OCI-LY1 (cell line): ENCODE data around the gene TM2D1.
A peak's percentile ranks its signal among the peaks of the same experiment; 100 is the strongest.

Experiments
- H2AFZ ChIP-seq: fragments of 200-600 bp; sonication (generic), shearing (Covaris generic); 2 replicates; pipeline ENCODE4 v1.6.0; 2014; ENCODE audit warnings: antibody characterized with exemption, mild to moderate bottlenecking, low read length
- H3F3A ChIP-seq: fragments of 200-600 bp; sonication (generic), shearing (Covaris generic); 2 replicates; pipeline ENCODE4 v1.6.0; 2014; ENCODE audit warnings: mild to moderate bottlenecking, antibody characterized with exemption, low read length, moderate library complexity; ENCODE audit not compliant: insufficient read depth
- H3K27ac ChIP-seq: fragments of 200-600 bp; sonication (generic); 2 replicates; pipeline ENCODE4 v1.5.1; 2014; ENCODE audit warnings: low read length, mixed run types, mild to moderate bottlenecking, low read depth; ENCODE audit not compliant: poor library complexity, severe bottlenecking
- H3K27me3 ChIP-seq: fragments of 200-600 bp; sonication (generic); 2 replicates; pipeline ENCODE4 v1.6.0; 2014; ENCODE audit warnings: antibody characterized with exemption, mild to moderate bottlenecking, low read length, moderate library complexity; ENCODE audit not compliant: insufficient read depth
- H3K36me3 ChIP-seq: fragments of 200-600 bp; sonication (generic); 2 replicates; pipeline ENCODE4 v1.6.1; 2014; ENCODE audit warnings: mild to moderate bottlenecking, antibody characterized with exemption, low read length, moderate library complexity, mixed read lengths; ENCODE audit not compliant: insufficient read depth
- H3K4me1 ChIP-seq: fragments of 200-600 bp; sonication (generic); 2 replicates; pipeline ENCODE4 v1.5.1; 2014; ENCODE audit warnings: mild to moderate bottlenecking, low read length, moderate library complexity; ENCODE audit not compliant: insufficient read depth, severe bottlenecking
- H3K4me2 ChIP-seq: fragments of 200-600 bp; sonication (generic), shearing (Covaris generic); 2 replicates; pipeline ENCODE4 v1.6.1; 2014; ENCODE audit warnings: low read length
- H3K4me3 ChIP-seq: fragments of 200-600 bp; sonication (generic); 2 replicates; pipeline ENCODE4 v1.5.1; 2014; ENCODE audit warnings: low read length, low read depth, mild to moderate bottlenecking, mixed read lengths; ENCODE audit not compliant: poor library complexity, severe bottlenecking
- H3K79me2 ChIP-seq: fragments of 200-600 bp; shearing (Covaris generic); 2 replicates; pipeline ENCODE4 v1.6.1; 2016; ENCODE audit warnings: mixed run types, low read length, mixed read lengths; ENCODE audit not compliant: insufficient read depth
- H3K9ac ChIP-seq: fragments of 200-600 bp; sonication (generic), shearing (Covaris generic); 2 replicates; pipeline ENCODE4 v1.6.1; 2014; ENCODE audit warnings: mild to moderate bottlenecking, low read length, mixed read lengths
- H3K9me2 ChIP-seq: fragments of 200-600 bp; sonication (generic), shearing (Covaris generic); 2 replicates; pipeline ENCODE4 v1.6.1; 2014; ENCODE audit warnings: low read depth, mild to moderate bottlenecking, low read length, mixed read lengths
- H3K9me3 ChIP-seq: fragments of 200-600 bp; shearing (Covaris generic); 2 replicates; pipeline ENCODE4 v1.6.1; 2014; ENCODE audit warnings: low read length, mixed read lengths
- H4K20me1 ChIP-seq: fragments of 200-600 bp; sonication (generic), shearing (Covaris generic); 2 replicates; pipeline ENCODE4 v1.6.0; 2016; ENCODE audit warnings: mild to moderate bottlenecking, low read length; ENCODE audit not compliant: insufficient read depth
- CTCF ChIP-seq: fragments of 200-600 bp; sonication (generic), shearing (Covaris generic); IDR thresholded peaks from 2 replicates; pipeline ENCODE4 v1.5.1; 2017; ENCODE audit warnings: mild to moderate bottlenecking, antibody characterized with exemption, low read length, moderate library complexity, mixed read lengths
- EZH2 ChIP-seq: fragments of 200-600 bp; sonication (generic), shearing (Covaris generic); IDR thresholded peaks from 2 replicates; pipeline ENCODE4 v1.8.0; 2017; ENCODE audit warnings: borderline replicate concordance, mixed run types, mild to moderate bottlenecking, antibody characterized with exemption, low read length, moderate library complexity, mixed read lengths

The TM2D1 gene

GRCh38 chr1:61743716-61744580 lies 19.0 kb upstream of the TM2D1 start:
- TF ChIP-seq EZH2 (no peak), CTCF (no peak)
- peak overlapping the region; percentile 58 for H3K27ac ChIP-seq

GRCh38 chr1:61743431-61743705 lies 18.4 kb upstream of the TM2D1 start:
- H4K20me1 ChIP-seq, result no peaks in the 10 kb centered on the region
- H3K27ac ChIP-seq, result peak overlapping the region; percentile 58
- H3K4me3 ChIP-seq, result peak overlapping the region; percentile 76
- H3K9me2 ChIP-seq, result no peaks in the 10 kb centered on the region
- peak overlapping the region; percentile 77; the same call in 1 of the 2 replicates for H3K9ac ChIP-seq
- H3K36me3 ChIP-seq, result no peaks in the 10 kb centered on the region
- no peaks in the 10 kb centered on the region for H3K9me3 ChIP-seq
- peak overlapping the region; percentile 97 for H3K4me2 ChIP-seq
- no peaks in the 10 kb centered on the region for H3K79me2 ChIP-seq
- no peaks in the 10 kb centered on the region for H3K27me3 ChIP-seq
- peaks cover 33% of the 10 kb centered on the region for H3K4me1 ChIP-seq
- no peaks in the 10 kb centered on the region for H3F3A ChIP-seq
- no peak overlapping the region for H2AFZ ChIP-seq
- TF ChIP-seq CTCF, result no peak
- TF ChIP-seq EZH2, result no peak

More at GRCh38 chr1:61743716-61744580, 19.0 kb upstream of the TM2D1 start:
- Histone ChIP-seq H2AFZ (no peak overlapping the region), H3K36me3 (no peaks in the 10 kb centered on the region), H3K79me2 (no peaks in the 10 kb centered on the region), H3K9me3 (no peaks in the 10 kb centered on the region), H3K4me3 (peak overlapping the region; percentile 76), H3F3A (no peaks in the 10 kb centered on the region), H3K27me3 (no peaks in the 10 kb centered on the region), H3K9ac (no peak overlapping the region), H3K4me1 (peaks cover 33% of the 10 kb centered on the region), H3K9me2 (no peaks in the 10 kb centered on the region), H3K4me2 (peak overlapping the region; percentile 97; the same call in 1 of the 2 replicates), H4K20me1 (no peaks in the 10 kb centered on the region)

GRCh38 chr1:61742620-61743430 lies 17.9 kb upstream of the TM2D1 start:
- no peaks in the 10 kb centered on the region for H4K20me1 ChIP-seq
- H3K4me2 ChIP-seq, result peak overlapping the region; percentile 97
- H3K4me3 ChIP-seq, result peak overlapping the region; percentile 76
- TF ChIP-seq CTCF (no peak), EZH2 (no peak)
- H3K27ac ChIP-seq, result peak overlapping the region; percentile 65
- H3K9me3 ChIP-seq, result no peaks in the 10 kb centered on the region
- no peaks in the 10 kb centered on the region for H3K79me2 ChIP-seq
- H3K9me2 ChIP-seq, result no peaks in the 10 kb centered on the region
- peak overlapping the region; percentile 77 for H3K9ac ChIP-seq
- H3K27me3 ChIP-seq, result no peaks in the 10 kb centered on the region
- no peak overlapping the region for H2AFZ ChIP-seq
- no peaks in the 10 kb centered on the region for H3K36me3 ChIP-seq
- H3K4me1 ChIP-seq, result peaks cover 33% of the 10 kb centered on the region
- no peaks in the 10 kb centered on the region for H3F3A ChIP-seq
